ENCODE results near the gene BRSK1.
"Not testable (repeated sequence)": the region's sequence is repeated elsewhere in the genome, so short reads cannot be mapped to it uniquely, and the experiment has no call there.

The BRSK1 gene

DNA sequence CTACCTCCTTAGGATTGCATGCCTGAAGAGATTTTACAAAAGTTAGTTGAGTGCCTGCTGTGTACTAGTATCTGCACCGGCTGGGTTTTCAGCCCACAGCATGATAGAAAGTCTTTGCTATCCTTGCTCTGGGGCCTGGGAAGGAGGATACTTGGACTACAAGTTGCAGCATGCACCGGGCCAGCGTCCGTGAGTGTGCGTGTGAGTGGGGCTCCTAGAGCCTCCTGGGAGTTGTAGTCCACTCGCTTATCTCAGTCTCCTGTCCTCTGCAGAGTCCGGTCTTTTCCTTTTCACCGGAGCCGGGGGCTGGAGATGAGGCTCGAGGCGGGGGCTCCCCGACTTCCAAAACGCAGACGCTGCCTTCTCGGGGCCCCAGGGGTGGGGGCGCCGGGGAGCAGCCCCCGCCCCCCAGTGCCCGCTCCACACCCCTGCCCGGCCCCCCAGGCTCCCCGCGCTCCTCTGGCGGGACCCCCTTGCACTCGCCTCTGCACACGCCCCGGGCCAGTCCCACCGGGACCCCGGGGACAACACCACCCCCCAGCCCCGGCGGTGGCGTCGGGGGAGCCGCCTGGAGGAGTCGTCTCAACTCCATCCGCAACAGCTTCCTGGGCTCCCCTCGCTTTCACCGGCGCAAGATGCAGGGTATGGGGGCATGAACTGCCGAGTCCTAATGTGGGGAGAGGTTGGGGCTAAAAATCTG lies 20.6 kb downstream of the BRSK1 start:
- DNase-seq (ENCODE audit: low spot score) = peak; percentile 76

- no peak for DNase-seq (ENCODE audit: low spot score)
These were observed 21.2 kb downstream of the BRSK1 start for GRCh38 chr19:55304980-55305379.

- peak; percentile 77 for DNase-seq (ENCODE audit: low spot score)
These were observed 21.7 kb downstream of the BRSK1 start for GRCh38 chr19:55305491-55305890.

DNA sequence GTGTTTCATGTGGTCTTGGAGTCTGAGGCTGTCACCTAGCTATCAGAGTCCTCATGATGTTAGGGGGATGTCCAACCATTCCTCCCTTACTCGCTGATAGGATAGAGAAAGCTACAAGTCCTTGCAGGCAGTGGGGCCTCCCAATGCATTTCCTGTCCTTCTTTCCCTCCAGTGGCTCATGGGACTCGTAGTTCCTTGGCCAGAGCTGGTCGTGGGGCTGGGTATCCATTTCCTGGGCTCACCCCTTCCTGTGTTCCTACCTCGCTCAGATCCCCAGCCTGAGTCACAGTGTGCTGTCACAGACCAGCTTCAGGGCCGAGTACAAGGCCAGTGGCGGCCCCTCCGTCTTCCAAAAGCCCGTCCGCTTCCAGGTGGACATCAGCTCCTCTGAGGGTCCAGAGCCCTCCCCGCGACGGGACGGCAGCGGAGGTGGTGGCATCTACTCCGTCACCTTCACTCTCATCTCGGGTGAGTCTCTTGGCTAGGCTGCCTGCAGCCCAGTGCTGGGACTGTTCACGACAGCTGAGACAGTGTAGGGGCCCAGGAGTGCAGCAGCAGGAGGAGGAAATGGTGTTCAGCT lies 22.3 kb downstream of the BRSK1 start:
- DNase-seq (ENCODE audit: low spot score) = no peak

GRCh38 chr19:55306712-55307111 lies 22.9 kb downstream of the BRSK1 start:
- no peak for DNase-seq (ENCODE audit: low spot score)

DNA sequence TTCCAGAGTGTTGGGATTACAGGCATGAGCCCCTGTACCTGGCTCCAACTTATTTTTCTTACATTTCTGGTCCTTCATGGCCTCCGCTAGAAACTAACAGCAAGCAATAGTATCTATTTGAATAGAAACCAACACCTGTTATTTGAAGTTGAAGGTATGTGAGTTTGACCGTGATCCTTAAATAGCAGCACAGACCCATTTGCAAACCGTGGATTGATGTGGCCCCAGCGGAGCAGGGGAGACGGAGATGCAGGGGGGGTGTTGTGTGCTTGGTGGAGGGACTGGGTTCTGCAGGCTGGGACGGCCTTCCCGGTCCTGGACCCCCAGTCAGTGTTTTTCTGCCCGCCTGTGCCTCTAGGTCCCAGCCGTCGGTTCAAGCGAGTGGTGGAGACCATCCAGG lies 24.5 kb downstream of the BRSK1 start:
- no peak for DNase-seq (ENCODE audit: low spot score)

DNA sequence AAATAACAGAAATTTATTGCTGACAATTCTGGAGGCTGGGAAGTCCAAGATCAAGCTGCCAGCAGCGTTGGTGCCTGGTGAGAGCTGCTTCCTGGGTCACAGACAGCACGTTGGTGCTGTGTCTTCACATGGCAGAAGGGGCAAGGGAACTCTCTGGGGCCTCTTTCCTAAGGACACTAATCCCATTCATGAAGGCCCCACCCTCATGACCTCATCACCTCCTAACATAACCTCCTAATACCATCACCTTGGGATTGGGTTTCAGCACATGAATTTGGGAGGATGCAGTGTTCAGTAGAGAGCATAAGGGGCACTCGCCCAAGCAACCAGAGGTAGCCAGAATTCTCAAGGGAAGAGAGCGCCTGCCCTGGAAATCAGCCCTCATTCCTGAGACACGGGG lies 25.7 kb downstream of the BRSK1 start:
- no peak for DNase-seq (ENCODE audit: low spot score)

GRCh38 chr19:55310498-55310897 lies 26.7 kb downstream of the BRSK1 start:
- no peak for DNase-seq (ENCODE audit: low spot score)

DNA sequence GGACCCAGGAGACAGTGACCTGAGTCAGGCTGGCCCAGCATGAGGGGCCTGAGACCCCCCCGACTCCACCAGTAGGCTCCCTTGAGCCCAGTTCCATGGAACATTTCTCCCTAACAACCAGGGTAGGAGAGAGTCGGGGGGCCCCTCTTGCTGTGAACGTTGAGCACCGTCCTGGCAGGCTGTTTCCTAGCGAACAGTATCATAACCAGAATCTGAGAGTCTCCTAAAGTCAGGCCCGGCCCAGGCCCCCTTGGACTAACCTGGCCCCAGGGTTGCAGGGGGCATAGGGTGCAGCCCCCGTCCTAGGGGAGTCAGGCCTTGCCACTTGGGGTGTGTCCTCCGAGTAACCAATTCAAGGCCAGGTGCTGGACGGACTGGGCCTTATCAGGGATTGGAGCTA lies 27.6 kb downstream of the BRSK1 start:
- no peak for DNase-seq (ENCODE audit: low spot score)

DNA sequence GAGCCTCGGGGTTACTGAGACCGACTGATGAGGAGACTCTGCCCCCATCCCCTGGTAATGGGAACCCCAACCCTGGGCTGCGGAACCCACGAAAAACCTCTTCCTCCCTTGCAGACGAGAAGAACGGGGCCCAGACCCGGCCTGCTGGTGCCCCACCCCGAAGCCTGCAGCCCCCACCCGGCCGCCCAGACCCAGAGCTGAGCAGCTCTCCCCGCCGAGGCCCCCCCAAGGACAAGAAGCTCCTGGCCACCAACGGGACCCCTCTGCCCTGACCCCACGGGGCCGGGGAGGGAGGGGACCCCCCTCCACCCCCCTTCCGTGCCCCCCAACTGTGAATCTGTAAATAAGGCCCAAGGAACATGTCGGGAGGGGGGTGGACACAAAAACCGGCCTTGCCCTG lies 28.0 kb downstream of the BRSK1 start:
- no peak for DNase-seq (ENCODE audit: low spot score)

DNA sequence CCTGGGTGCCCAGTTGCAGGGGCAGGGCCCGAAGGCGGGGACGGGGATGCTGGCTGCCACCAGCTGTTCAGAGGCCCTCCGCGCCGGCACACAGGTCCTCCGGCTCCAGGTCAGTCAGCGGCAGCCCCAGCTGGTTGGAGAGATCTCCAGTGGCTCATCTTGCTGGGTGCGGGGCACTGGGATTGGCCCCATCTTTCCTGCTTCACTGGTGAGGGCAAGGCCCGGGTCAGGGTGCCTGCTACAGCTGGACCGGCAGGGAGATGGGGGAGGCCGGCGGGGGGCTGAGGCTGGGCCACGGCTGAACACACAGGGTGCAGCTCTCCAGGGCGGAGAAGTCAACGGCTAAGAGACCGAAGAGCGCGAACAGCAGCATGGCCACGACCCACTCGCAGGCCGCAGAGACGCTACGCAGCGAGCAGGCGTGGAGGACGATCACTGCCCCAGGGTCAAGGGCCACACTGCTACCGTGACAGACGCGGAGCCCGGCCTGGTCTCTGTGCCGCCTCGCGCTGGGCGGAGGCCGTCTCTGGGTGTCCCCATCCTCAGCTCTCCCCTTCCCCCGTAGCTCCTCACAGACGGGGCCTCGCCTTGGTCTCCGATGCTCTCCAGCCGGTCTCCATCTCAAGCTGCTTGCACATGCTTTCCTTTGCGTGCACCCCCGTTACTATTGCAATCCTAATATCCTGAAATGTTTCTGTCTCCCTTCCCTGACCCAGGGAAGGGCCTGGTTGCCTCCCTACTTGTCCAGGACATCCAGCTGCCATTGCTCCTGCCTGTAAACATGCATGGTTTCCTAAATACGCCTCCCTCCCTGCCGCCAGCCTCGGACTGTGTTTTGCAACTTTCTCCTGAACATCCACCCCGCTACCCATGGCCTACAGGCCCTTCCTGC lies 29.1 kb downstream of the BRSK1 start:
- no peak for DNase-seq (ENCODE audit: low spot score)

GRCh38 chr19:55314396-55314795 lies 30.6 kb downstream of the BRSK1 start:
- DNase-seq (ENCODE audit: low spot score) = no peak

DNA sequence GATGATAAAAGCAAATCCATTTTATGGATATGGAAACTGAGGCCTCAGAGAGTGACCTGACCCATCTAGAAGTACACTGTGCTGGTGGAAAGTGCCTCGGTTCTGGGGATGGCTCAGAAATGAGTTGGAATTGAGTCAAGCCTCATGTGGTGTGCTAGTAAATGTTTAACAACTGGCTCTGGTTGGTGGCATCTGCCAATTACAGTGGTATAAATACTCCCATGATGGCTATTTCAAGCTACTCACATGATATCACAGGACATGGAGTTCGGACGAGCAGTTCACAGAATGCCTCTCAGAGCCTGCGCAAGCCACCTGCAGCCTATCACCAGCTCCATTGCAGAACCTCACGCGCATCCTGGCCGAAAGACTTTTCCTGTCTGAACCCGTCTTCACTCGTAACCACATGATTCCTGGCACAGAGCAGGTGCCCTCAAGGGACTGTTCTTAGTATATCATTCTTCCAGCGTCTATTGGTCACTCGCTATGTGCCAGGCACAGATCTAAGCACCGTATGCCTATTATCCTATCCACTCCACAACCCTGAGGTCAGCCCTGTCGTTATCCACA lies 32.2 kb downstream of the BRSK1 start:
- DNase-seq (ENCODE audit: low spot score) = no peak

GRCh38 chr19:55316646-55317045 lies 32.8 kb downstream of the BRSK1 start:
- no peak for DNase-seq (ENCODE audit: low spot score)

DNA sequence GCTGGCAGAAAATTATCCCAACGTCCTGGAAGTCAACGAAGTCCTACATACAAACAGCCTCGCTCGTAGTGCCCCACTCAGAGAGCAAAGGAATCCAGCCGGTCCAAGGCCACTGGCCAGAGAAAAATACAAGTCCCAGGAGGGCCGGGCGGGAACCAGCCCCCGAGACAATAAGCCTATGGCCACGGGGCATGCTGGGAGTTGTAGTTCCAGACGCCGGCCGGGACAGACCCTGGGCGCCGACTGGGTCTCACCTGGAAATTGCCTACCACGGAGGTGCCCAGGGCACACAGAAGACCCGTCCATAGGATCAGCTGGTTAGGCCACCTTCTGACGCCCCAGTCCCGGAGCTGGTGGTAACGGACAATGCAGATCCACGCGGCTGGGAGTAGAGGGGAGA lies 36.0 kb downstream of the BRSK1 start:
- DNase-seq (ENCODE audit: low spot score) = no peak

- no peak for DNase-seq (ENCODE audit: low spot score)
These were observed 37.1 kb downstream of the BRSK1 start for GRCh38 chr19:55320844-55321419.

DNA sequence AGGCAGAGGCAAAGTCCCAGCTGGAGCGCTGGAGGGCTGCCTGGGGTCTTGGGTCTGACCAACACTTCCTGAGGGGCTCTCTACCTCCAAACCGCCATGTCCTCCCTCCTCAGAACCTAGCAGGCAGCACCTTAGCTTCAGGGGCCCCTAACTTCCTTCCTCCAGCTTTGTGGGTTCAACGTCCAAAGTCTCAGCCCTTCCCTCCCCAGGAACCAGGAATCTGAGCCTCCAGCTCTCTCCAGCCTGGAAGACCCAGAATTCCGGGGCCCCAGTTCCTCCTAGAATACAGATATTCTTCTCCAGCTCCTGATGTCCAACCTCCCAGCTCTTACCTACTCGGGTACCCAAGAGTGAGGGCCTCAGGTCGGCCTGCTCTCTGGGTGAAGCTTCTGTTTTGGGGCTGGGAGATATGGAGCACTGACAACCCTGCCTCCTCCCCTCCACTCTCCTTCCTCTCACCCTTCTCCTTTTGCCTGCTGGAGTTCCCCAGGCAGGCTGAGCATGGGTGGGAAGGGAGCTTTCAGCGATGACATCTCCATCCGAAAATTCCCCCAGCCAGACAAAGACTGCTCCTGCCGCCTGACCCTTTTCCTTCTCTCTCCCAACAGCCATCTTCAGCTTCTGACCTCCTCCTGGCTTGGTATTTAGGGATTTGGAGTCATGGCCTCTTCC lies 37.8 kb downstream of the BRSK1 start:
- no peak for DNase-seq (ENCODE audit: low spot score)

GRCh38 chr19:55322204-55322885 lies 38.5 kb downstream of the BRSK1 start:
- DNase-seq (ENCODE audit: low spot score) = no peak

GRCh38 chr19:55324662-55325061 lies 40.9 kb downstream of the BRSK1 start:
- DNase-seq (ENCODE audit: low spot score) = no peak

DNA sequence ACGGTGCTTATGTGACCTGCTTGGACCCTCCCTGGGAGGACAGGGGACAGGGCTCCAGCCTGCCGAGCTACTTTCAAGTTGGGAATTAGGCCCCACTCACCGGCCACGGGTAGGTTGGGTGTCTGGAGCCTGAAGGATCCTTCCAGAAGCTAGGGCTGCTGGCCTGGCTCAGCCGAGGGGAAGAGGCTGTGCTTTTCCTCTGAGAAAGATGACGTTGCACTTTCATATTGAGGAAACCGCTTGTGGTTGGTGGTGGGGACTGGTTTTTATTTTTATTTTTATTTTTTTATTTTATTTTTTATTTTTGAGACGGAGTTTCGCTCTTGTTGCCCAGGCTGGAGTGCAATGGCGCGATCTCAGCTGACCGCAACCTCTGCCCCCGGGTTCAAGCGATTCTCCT lies 41.4 kb downstream of the BRSK1 start, which contains the start of gene TMEM150B:
Gene TMEM150B, minus strand, starts transcription at position 170 of the 400 bp plus-strand sequence. CDS start 4,305 bp downstream, outside the sequence.
- no peak for DNase-seq (ENCODE audit: low spot score)

GRCh38 chr19:55328774-55329318 lies 45.0 kb downstream of the BRSK1 start:
- not testable (repeated sequence) for DNase-seq (ENCODE audit: low spot score)
